Gastroesophageal sphincter (tissue), 3 donors: Measurements from ENCODE around the gene NR6A1.

ENCODE experiments used
- CTCF ChIP-seq, 4 experiments: fragments of 200-600 bp in 2 of 4; fragments of 450-650 bp in 2 of 4; sonication (generic) in 1 of 4; IDR thresholded peaks; one replicate each; pipeline ENCODE4 v1.5.1; 2017 to 2019; ENCODE audit warnings: antibody characterized with exemption in 4 of 4, mild to moderate bottlenecking in 2 of 4, moderate library complexity in 2 of 4
- EP300 ChIP-seq: sonication (generic); formaldehyde crosslinking; IDR thresholded peaks from one replicate; pipeline ENCODE4 v1.6.1; 2017; ENCODE audit warnings: antibody characterized with exemption, mild to moderate bottlenecking
- POLR2A ChIP-seq, 2 donors: fragments of 450-650 bp; IDR thresholded peaks; one replicate each; pipeline ENCODE4 v1.6.1; 2017; ENCODE audit warnings: antibody characterized with exemption in 2 of 2, mild to moderate bottlenecking in 2 of 2, moderate library complexity in 1 of 2

- TF ChIP-seq CTCF (IDR thresholded peaks at IDR 0.05): no peak
- TF ChIP-seq EP300: no peak
- no peak for TF ChIP-seq POLR2A (IDR thresholded peaks at IDR 0.05)
Measured at GRCh38 chr9:124488641-124489210, 282.4 kb downstream of the NR6A1 start.
